Suprapubic skin (tissue), 4 donors: ENCODE measurements around the gene NOS3. TPM values are rescaled to one million over a fixed set of nuclear protein-coding genes. Genes with fewer than 3 reads are reported as not detected.

ENCODE experiments used
- DNase-seq, 2 donors: peaks; one replicate each; pipeline ENCODE4 v3.0.0-alpha.2; 2019; ENCODE audit warnings: low spot score in 2 of 2
- H3K27ac ChIP-seq: fragments of 200-600 bp; sonication (generic); one replicate; pipeline ENCODE4 v1.5.1; 2019
- H3K27me3 ChIP-seq: fragments of 200-600 bp; sonication (generic); one replicate; pipeline ENCODE4 v1.5.1; 2019
- H3K36me3 ChIP-seq: fragments of 200-600 bp; sonication (generic); one replicate; pipeline ENCODE4 v1.5.1; 2019
- H3K4me1 ChIP-seq: fragments of 200-600 bp; sonication (generic); one replicate; pipeline ENCODE4 v1.5.1; 2019
- H3K4me3 ChIP-seq: fragments of 200-600 bp; sonication (generic); one replicate; pipeline ENCODE4 v1.5.1; 2019; ENCODE audit warnings: mild to moderate bottlenecking
- H3K9me3 ChIP-seq: fragments of 200-600 bp; sonication (generic); one replicate; pipeline ENCODE4 v1.5.1; 2019
- CTCF ChIP-seq, 2 donors: fragments of 200-600 bp in 1 of 2; fragments of 450-650 bp in 1 of 2; sonication (generic) in 1 of 2; IDR thresholded peaks; one replicate each; pipeline ENCODE4 v1.5.1; 2016 to 2019; ENCODE audit warnings: antibody characterized with exemption in 2 of 2, mild to moderate bottlenecking in 1 of 2, moderate library complexity in 1 of 2
- EP300 ChIP-seq: sonication (generic); formaldehyde crosslinking; IDR thresholded peaks from one replicate; pipeline ENCODE4 v1.6.1; 2017; ENCODE audit warnings: antibody characterized with exemption
- POLR2A ChIP-seq, 2 donors: fragments of 450-650 bp; IDR thresholded peaks; one replicate each; pipeline ENCODE4 v1.6.1; 2017; ENCODE audit warnings: antibody characterized with exemption in 2 of 2, mild to moderate bottlenecking in 2 of 2, moderate library complexity in 2 of 2
- POLR2AphosphoS5 ChIP-seq, 3 donors: sonication (generic); formaldehyde crosslinking; IDR thresholded peaks; one replicate each; pipeline ENCODE4 v1.6.1; 2017; ENCODE audit warnings: antibody characterized with exemption in 3 of 3
- WGBS: methylation state at CpG from one replicate; pipeline ENCODE4 v1.1.5; 2018; 5-methylcytosine and 5-hydroxymethylcytosine counted together
- total RNA-seq, 4 donors: library from RNA; depleted of rRNA; stranded (reverse); fragments of >200 nt; gene quantifications; one replicate each; pipeline ENCODE4 v1.1.0, GENCODE V29; 2016

The NOS3 gene
- total RNA-seq, 4 donors from 2014 or later: 2.6 to 10.9 (median 6.8) TPM

GRCh38 chr7:150956395-150957132, 34.3 kb upstream of the NOS3 start:
- no peak for DNase-seq
- Histone ChIP-seq H3K9me3 (no peaks in the 10 kb centered on the region), H3K4me1 (peaks cover 23% of the 10 kb centered on the region), H3K27me3 (peaks cover 90% of the 10 kb centered on the region), H3K27ac (no peak overlapping the region), H3K36me3 (no peaks in the 10 kb centered on the region), H3K4me3 (no peak overlapping the region)
- TF ChIP-seq POLR2AphosphoS5 (IDR thresholded peaks at IDR 0.05): no peak
- TF ChIP-seq EP300: no peak
- no peak for TF ChIP-seq CTCF (IDR thresholded peaks at IDR 0.05)
- TF ChIP-seq POLR2A (IDR thresholded peaks at IDR 0.05): no peak
- WGBS: 91% methylated on average over 9 of the region's 9 CpGs

GRCh38 chr7:150957133-150958020, 33.4 kb upstream of the NOS3 start:
- no peak for TF ChIP-seq EP300
- TF ChIP-seq POLR2AphosphoS5 (IDR thresholded peaks at IDR 0.05): no peak
- TF ChIP-seq POLR2A (IDR thresholded peaks at IDR 0.05): no peak
- no peak for TF ChIP-seq CTCF (IDR thresholded peaks at IDR 0.05)
- Histone ChIP-seq H3K9me3 (no peaks in the 10 kb centered on the region), H3K27ac (no peak overlapping the region), H3K4me3 (no peak overlapping the region), H3K4me1 (peaks cover 23% of the 10 kb centered on the region), H3K36me3 (no peaks in the 10 kb centered on the region), H3K27me3 (peaks cover 95% of the 10 kb centered on the region)
- no peak for DNase-seq
- WGBS: 75% methylated on average over 22 of the region's 26 CpGs

- H3K27ac ChIP-seq: no peak overlapping the region
- H3K27me3 ChIP-seq: peaks cover 93% of the 10 kb centered on the region
- H3K36me3 ChIP-seq: no peaks in the 10 kb centered on the region
- no peaks in the 10 kb centered on the region for H3K9me3 ChIP-seq
- H3K4me1 ChIP-seq: peaks cover 23% of the 10 kb centered on the region
- DNase-seq: no peak
- 11% methylated on average over 39 of the region's 74 CpGs for WGBS
- no peak overlapping the region for H3K4me3 ChIP-seq
- no peak for TF ChIP-seq CTCF (IDR thresholded peaks at IDR 0.05)
- TF ChIP-seq POLR2AphosphoS5 (IDR thresholded peaks at IDR 0.05): no peak
- no peak for TF ChIP-seq EP300
- TF ChIP-seq POLR2A (IDR thresholded peaks at IDR 0.05): no peak
These were observed 32.7 kb upstream of the NOS3 start for GRCh38 chr7:150958062-150958552.

GRCh38 chr7:150958597-150958996, 32.2 kb upstream of the NOS3 start:
- peaks cover 23% of the 10 kb centered on the region for H3K4me1 ChIP-seq
- H3K27ac ChIP-seq: no peak overlapping the region
- TF ChIP-seq POLR2AphosphoS5 (IDR thresholded peaks at IDR 0.05) (no peak), POLR2A (IDR thresholded peaks at IDR 0.05) (no peak), EP300 (no peak), CTCF (IDR thresholded peaks at IDR 0.05) (no peak)
- no peak for DNase-seq
- 59% methylated on average over 8 of the region's 13 CpGs for WGBS
- no peaks in the 10 kb centered on the region for H3K36me3 ChIP-seq
- H3K9me3 ChIP-seq: no peaks in the 10 kb centered on the region
- no peak overlapping the region for H3K4me3 ChIP-seq
- H3K27me3 ChIP-seq: peaks cover 93% of the 10 kb centered on the region

- no peak for DNase-seq
- 50% methylated on average over 2 of the region's 3 CpGs for WGBS
- no peak overlapping the region for H3K4me3 ChIP-seq
- H3K27ac ChIP-seq: no peak overlapping the region
- no peaks in the 10 kb centered on the region for H3K9me3 ChIP-seq
- H3K4me1 ChIP-seq: peaks cover 23% of the 10 kb centered on the region
- TF ChIP-seq POLR2A (IDR thresholded peaks at IDR 0.05): no peak
- no peak for TF ChIP-seq CTCF (IDR thresholded peaks at IDR 0.05)
- no peak for TF ChIP-seq EP300
- TF ChIP-seq POLR2AphosphoS5 (IDR thresholded peaks at IDR 0.05): no peak
- H3K36me3 ChIP-seq: no peaks in the 10 kb centered on the region
- peaks cover 95% of the 10 kb centered on the region for H3K27me3 ChIP-seq
These were observed 31.7 kb upstream of the NOS3 start for GRCh38 chr7:150959081-150959480.
